Measurements from ENCODE around the gene BPIFB4.
"Not testable (repeated sequence)": the region's sequence is repeated elsewhere in the genome, so short reads cannot be mapped to it uniquely, and the experiment has no call there.

The BPIFB4 gene

GRCh38 chr20:33079259-33079658 lies at the start of gene BPIFB4:
TSS of gene BPIFB4 (plus strand) at chr20:33079643. CDS start at chr20:33081527, 1,884 bp downstream.
- DNase-seq, result no peak

- no peak for DNase-seq
These were observed 49.4 kb upstream of the BPIFB4 start for GRCh38 chr20:33030076-33030475.

- no peak for DNase-seq
These were observed 48.9 kb upstream of the BPIFB4 start for GRCh38 chr20:33030569-33030968.

- DNase-seq, result no peak
These were observed 47.9 kb upstream of the BPIFB4 start, which contains the start of gene BPIFB6 for GRCh38 chr20:33031531-33031930. TSS of gene BPIFB6 (plus strand) at chr20:33031648. CDS start at chr20:33031648, 0 bp downstream.

- no peak for DNase-seq
These were observed 46.9 kb upstream of the BPIFB4 start for GRCh38 chr20:33032555-33032954.

- no peak for DNase-seq
These were observed 46.1 kb upstream of the BPIFB4 start for GRCh38 chr20:33033381-33033780.

GRCh38 chr20:33034115-33034514 lies 45.3 kb upstream of the BPIFB4 start:
- no peak for DNase-seq

GRCh38 chr20:33034901-33035492 lies 44.4 kb upstream of the BPIFB4 start:
- DNase-seq, result no peak

- DNase-seq, result no peak
These were observed 42.0 kb upstream of the BPIFB4 start for GRCh38 chr20:33037456-33037855.

- no peak for DNase-seq
These were observed 41.2 kb upstream of the BPIFB4 start for GRCh38 chr20:33038243-33038642.

GRCh38 chr20:33042430-33042829 lies 37.0 kb upstream of the BPIFB4 start:
- no peak for DNase-seq

- no peak for DNase-seq
These were observed 36.3 kb upstream of the BPIFB4 start for GRCh38 chr20:33042983-33043730.

- DNase-seq, result no peak
These were observed 35.7 kb upstream of the BPIFB4 start for GRCh38 chr20:33043731-33044181.

- DNase-seq, result not testable (repeated sequence)
These were observed 34.2 kb upstream of the BPIFB4 start for GRCh38 chr20:33045129-33045721.

- DNase-seq, result no peak
These were observed 33.0 kb upstream of the BPIFB4 start for GRCh38 chr20:33046412-33046811.

GRCh38 chr20:33051333-33051732 lies 28.1 kb upstream of the BPIFB4 start:
- DNase-seq, result no peak

GRCh38 chr20:33053291-33054106 lies 25.9 kb upstream of the BPIFB4 start, which contains the start of gene BPIFB3:
TSS of gene BPIFB3 (plus strand) at chr20:33053903. CDS start at chr20:33055436, 1,533 bp downstream.
- no peak for DNase-seq

GRCh38 chr20:33054381-33054780 lies 25.1 kb upstream of the BPIFB4 start:
- no peak for DNase-seq

GRCh38 chr20:33054791-33055190 lies 24.7 kb upstream of the BPIFB4 start:
- DNase-seq, result no peak

- DNase-seq, result no peak
These were observed 20.3 kb upstream of the BPIFB4 start for GRCh38 chr20:33059136-33059535.

GRCh38 chr20:33059741-33060390 lies 19.6 kb upstream of the BPIFB4 start:
- DNase-seq, result no peak

- no peak for DNase-seq
These were observed 17.8 kb upstream of the BPIFB4 start for GRCh38 chr20:33061658-33062028.
